Endothelial cell of umbilical vein (primary cell): ENCODE data around the gene SRGAP3. TPM values are rescaled to one million over a fixed set of nuclear protein-coding genes. Genes with fewer than 3 reads are reported as not detected.

Source experiments
- BruUV-seq: library from RNA; stranded (reverse); fragments of 400-500 nt; replicated peaks from 2 replicates; lab custom pipeline; 2021; lab: Mats Ljungman, UMichigan
- CTCF ChIA-PET: fragments of 300-600, 350-600 bp; sonication (Branson Sonifier 250); formaldehyde crosslinking; loops from one replicate; lab custom pipeline; 2021; ENCODE audit warnings: antibody characterized with exemption, inconsistent platforms; lab: Charles Lee
- POLR2A ChIA-PET: fragments of 300-600, 350-600 bp; sonication (Branson Sonifier 250); formaldehyde crosslinking; loops from one replicate; lab custom pipeline; 2021; ENCODE audit warnings: antibody characterized with exemption, inconsistent platforms; lab: Charles Lee
- DNase-seq: peaks from one replicate; pipeline ENCODE4 v3.0.0-alpha.2; 2011; ENCODE audit warnings: low read depth, low spot score
- FAIRE-seq: peaks from 2 replicates; lab custom pipeline; 2011; peaks lifted over from hg19 to GRCh38; lab: Jason Lieb, UNC
- H2AFZ ChIP-seq: 2 replicates; pipeline ENCODE4 v1.6.0; 2012; ENCODE audit warnings: low read depth, low read length, control low read depth, inconsistent platforms
- H3K27ac ChIP-seq: 2 replicates; pipeline ENCODE4 v1.5.1; 2011; ENCODE audit warnings: low read depth, mild to moderate bottlenecking, control low read depth, low read length, moderate library complexity; ENCODE audit not compliant: insufficient read depth
- H3K27me3 ChIP-seq, 2 experiments: 2 replicates each; pipeline versions ENCODE4 v1.6.0 to v1.6.1; 2011; ENCODE audit warnings: low read length in 2 of 2, mixed read lengths in 1 of 2; ENCODE audit not compliant: control insufficient read depth in 2 of 2, insufficient read depth in 2 of 2
- H3K36me3 ChIP-seq, 2 experiments: 2 replicates in 1 of 2; 3 replicates in 1 of 2; pipeline ENCODE4 v1.5.1; 2011; ENCODE audit warnings: low read length in 2 of 2, mild to moderate bottlenecking in 1 of 2, moderate library complexity in 1 of 2; ENCODE audit not compliant: control insufficient read depth in 2 of 2, insufficient read depth in 2 of 2; ENCODE audit errors: extremely low read depth in 1 of 2
- H3K4me1 ChIP-seq: 3 replicates; pipeline ENCODE4 v1.5.1; 2011; ENCODE audit warnings: mild to moderate bottlenecking, low read length; ENCODE audit not compliant: control insufficient read depth, insufficient read depth; ENCODE audit errors: extremely low read depth
- H3K4me2 ChIP-seq: 2 replicates; pipeline ENCODE4 v1.6.1; 2011; ENCODE audit warnings: low read length, control low read depth, mixed read lengths; ENCODE audit not compliant: insufficient read depth
- H3K4me3 ChIP-seq, 3 experiments: fragments of 200-600 bp in 1 of 3; sonication (generic), shearing (Covaris generic) in 1 of 3; replicated peaks in 1 of 3; 2 replicates each; pipeline ENCODE4 v1.5.1; 2011 to 2016; ENCODE audit warnings: control low read depth in 3 of 3, low read length in 3 of 3, mild to moderate bottlenecking in 2 of 3, inconsistent platforms in 1 of 3, low read depth in 1 of 3, moderate library complexity in 1 of 3; ENCODE audit not compliant: insufficient read depth in 1 of 3
- H3K79me2 ChIP-seq: 2 replicates; pipeline ENCODE4 v1.6.0; 2012; ENCODE audit warnings: low read length, inconsistent platforms; ENCODE audit not compliant: control insufficient read depth, insufficient read depth
- H3K9ac ChIP-seq: replicated peaks from 2 replicates; pipeline ENCODE3; 2011; ENCODE audit warnings: low read length, control low read depth; ENCODE audit not compliant: insufficient read depth; ENCODE audit errors: extremely low read depth
- H3K9me1 ChIP-seq: replicated peaks from 3 replicates; pipeline ENCODE4 v1.6.0; 2011; ENCODE audit warnings: mild to moderate bottlenecking, low read length; ENCODE audit not compliant: control insufficient read depth, insufficient read depth; ENCODE audit errors: extremely low read depth
- H3K9me3 ChIP-seq: replicated peaks from 2 replicates; pipeline ENCODE4 v1.5.1; 2012; ENCODE audit warnings: low read length, inconsistent platforms; ENCODE audit not compliant: control insufficient read depth, insufficient read depth
- H4K20me1 ChIP-seq: replicated peaks from 2 replicates; pipeline ENCODE3; 2011; ENCODE audit warnings: mild to moderate bottlenecking, low read length; ENCODE audit not compliant: control insufficient read depth, insufficient read depth; ENCODE audit errors: extremely low read depth
- EZH2 ChIP-seq: IDR thresholded peaks from 2 replicates; pipeline ENCODE4 v1.6.1; 2012; ENCODE audit warnings: borderline replicate concordance, low read depth, mild to moderate bottlenecking, moderate library complexity, low read length, inconsistent platforms; ENCODE audit not compliant: severe bottlenecking
- FOS ChIP-seq: IDR thresholded peaks from 2 replicates; pipeline ENCODE4 v1.6.1; 2011; ENCODE audit warnings: mild to moderate bottlenecking, low read length, moderate library complexity, borderline replicate concordance; ENCODE audit not compliant: insufficient read depth
- GATA2 ChIP-seq: IDR thresholded peaks from 2 replicates; pipeline ENCODE4 v1.7.0; 2011; ENCODE audit warnings: low read depth, mild to moderate bottlenecking, moderate library complexity, mixed read lengths, low read length; ENCODE audit not compliant: insufficient read length, insufficient read depth
- JUN ChIP-seq: IDR thresholded peaks from 2 replicates; pipeline ENCODE4 v1.6.1; 2011; ENCODE audit warnings: borderline replicate concordance, low read depth; ENCODE audit not compliant: insufficient read length, insufficient read depth
- MYC ChIP-seq: IDR thresholded peaks from one replicate; pipeline ENCODE4 v1.6.1; 2011; ENCODE audit warnings: mild to moderate bottlenecking, low read depth, low read length
- POLR2A ChIP-seq: IDR thresholded peaks from 2 replicates; pipeline ENCODE4 v1.6.1; 2012; ENCODE audit warnings: low read depth, mild to moderate bottlenecking, control low read depth, low read length
- POLR2AphosphoS5 ChIP-seq: IDR thresholded peaks from 2 replicates; pipeline ENCODE4 v1.6.1; 2012; ENCODE audit warnings: low read depth, mild to moderate bottlenecking, control low read depth, low read length, moderate library complexity; ENCODE audit not compliant: insufficient read depth
- dilution Hi-C: fragments of 300-500 bp; cut with MboI; formaldehyde crosslinking; loops from one replicate; pipeline ENCODE4 v1.15.0; 2019; ENCODE audit warnings: low sequenced_read_pairs; ENCODE audit not compliant: extremely low pct_ligation_motif_present
- intact Hi-C: fragments of 100-400 bp; cut with micrococcal nuclease; formaldehyde crosslinking; loops from one replicate; pipeline ENCODE4 v1.10.0; 2022
- polyA plus RNA-seq, 4 experiments: library from polyadenylated mRNA; depleted of rRNA in 3 of 4; stranded (reverse) in 3 of 4; unstranded in 1 of 4; fragments of >200 nt; gene quantifications; 2 replicates each; pipeline versions ENCODE4 v1.2.1 to v1.2.3, GENCODE V29; 2011 to 2012; ENCODE audit warnings: missing spikeins in 1 of 4
- total RNA-seq: library from RNA; stranded (reverse); gene quantifications from 2 replicates; pipeline ENCODE4 v1.2.3, GENCODE V29; 2021
- TF ChIP-seq, protein P1 (sequence below): IDR thresholded peaks from 2 replicates; pipeline ENCODE4 v1.6.1; 2011; ENCODE audit not compliant: insufficient read depth, insufficient read length
- TF ChIP-seq, protein P2 (sequence below), 2 donors: IDR thresholded peaks; 1 replicate in 1 of 2; 2 replicates in 1 of 2; pipeline ENCODE4 v1.5.1; 2011; ENCODE audit warnings: low read length in 2 of 2, mild to moderate bottlenecking in 2 of 2, moderate library complexity in 2 of 2, control low read depth in 1 of 2, inconsistent platforms in 1 of 2, low read depth in 1 of 2; ENCODE audit not compliant: insufficient read depth in 1 of 2; ENCODE audit errors: extremely low read depth in 1 of 2

SRGAP3 gene
- total and polyA plus RNA-seq, 2 donors (not counting 3 experiments of a cell fraction or from before 2014, with no cell fraction given) = 0.06 TPM; not detected in 1

GRCh38 chr3:9255976-9256375, 6.5 kb upstream of the SRGAP3 start:
- H3K9ac ChIP-seq = no peak overlapping the region
- no peak overlapping the region for H3K4me2 ChIP-seq
- no peaks in the 10 kb centered on the region for H3K9me3 ChIP-seq
- intact Hi-C loops (no loop called here), dilution Hi-C loops (no loop called here)
- no peak overlapping the region for H2AFZ ChIP-seq
- no peaks in the 10 kb centered on the region for H4K20me1 ChIP-seq
- BruUV-seq = no TSS peak
- DNase-seq = no peak
- H3K79me2 ChIP-seq = no peaks in the 10 kb centered on the region
- no peaks in the 10 kb centered on the region for H3K27me3 ChIP-seq
- no peak overlapping the region for H3K4me3 ChIP-seq
- H3K9me1 ChIP-seq = no peaks in the 10 kb centered on the region
- H3K36me3 ChIP-seq = no peaks in the 10 kb centered on the region
- ChIA-PET POLR2A (no interaction called here), CTCF (no interaction called here)
- FAIRE-seq = no peak
- TF ChIP-seq EZH2 = no peak
- H3K4me1 ChIP-seq = no peaks in the 10 kb centered on the region
- no peak overlapping the region for H3K27ac ChIP-seq

DNA sequence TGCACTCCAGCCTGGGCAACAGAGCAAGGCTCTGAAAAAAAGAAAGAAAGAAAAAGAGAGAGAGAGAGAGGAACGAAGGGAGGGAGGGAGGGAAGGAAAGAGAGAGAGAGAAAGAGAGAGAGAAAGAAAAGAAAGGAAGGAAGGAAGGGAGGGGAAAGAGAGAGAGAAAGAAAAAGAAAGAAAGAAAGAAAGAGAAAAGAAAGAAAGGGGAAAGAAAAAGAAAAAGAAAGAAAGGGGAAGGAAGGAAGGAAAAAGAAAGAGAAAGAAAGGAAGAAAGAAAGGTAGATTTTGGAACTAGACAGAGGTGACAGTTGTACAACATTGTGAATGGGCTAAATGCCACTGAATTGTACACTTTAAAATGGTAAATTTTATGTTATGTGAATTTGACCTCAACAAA, 5.3 kb upstream of the SRGAP3 start:
- ChIA-PET POLR2A (no interaction called here), CTCF (no interaction called here)
- Histone ChIP-seq H3K36me3 (no peaks in the 10 kb centered on the region), H3K9me1 (no peaks in the 10 kb centered on the region), H3K27ac (no peak overlapping the region), H2AFZ (no peak overlapping the region), H3K4me3 (no peak overlapping the region), H4K20me1 (no peaks in the 10 kb centered on the region), H3K9ac (no peak overlapping the region), H3K27me3 (no peaks in the 10 kb centered on the region), H3K79me2 (no peaks in the 10 kb centered on the region), H3K9me3 (no peaks in the 10 kb centered on the region), H3K4me1 (no peaks in the 10 kb centered on the region), H3K4me2 (no peak overlapping the region)
- DNase-seq (no peak), FAIRE-seq (no peak)
- no TSS peak for BruUV-seq
- no peak for TF ChIP-seq MYC
- no peak for TF ChIP-seq GATA2
- no peak for TF ChIP-seq FOS
- TF ChIP-seq EZH2 = no peak
- TF ChIP-seq JUN = no peak
- TF ChIP-seq, protein P1, sequence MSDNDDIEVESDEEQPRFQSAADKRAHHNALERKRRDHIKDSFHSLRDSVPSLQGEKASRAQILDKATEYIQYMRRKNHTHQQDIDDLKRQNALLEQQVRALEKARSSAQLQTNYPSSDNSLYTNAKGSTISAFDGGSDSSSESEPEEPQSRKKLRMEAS = no peak
- no peak for TF ChIP-seq POLR2AphosphoS5
- TF ChIP-seq POLR2A = no peak
- TF ChIP-seq, protein P2, sequence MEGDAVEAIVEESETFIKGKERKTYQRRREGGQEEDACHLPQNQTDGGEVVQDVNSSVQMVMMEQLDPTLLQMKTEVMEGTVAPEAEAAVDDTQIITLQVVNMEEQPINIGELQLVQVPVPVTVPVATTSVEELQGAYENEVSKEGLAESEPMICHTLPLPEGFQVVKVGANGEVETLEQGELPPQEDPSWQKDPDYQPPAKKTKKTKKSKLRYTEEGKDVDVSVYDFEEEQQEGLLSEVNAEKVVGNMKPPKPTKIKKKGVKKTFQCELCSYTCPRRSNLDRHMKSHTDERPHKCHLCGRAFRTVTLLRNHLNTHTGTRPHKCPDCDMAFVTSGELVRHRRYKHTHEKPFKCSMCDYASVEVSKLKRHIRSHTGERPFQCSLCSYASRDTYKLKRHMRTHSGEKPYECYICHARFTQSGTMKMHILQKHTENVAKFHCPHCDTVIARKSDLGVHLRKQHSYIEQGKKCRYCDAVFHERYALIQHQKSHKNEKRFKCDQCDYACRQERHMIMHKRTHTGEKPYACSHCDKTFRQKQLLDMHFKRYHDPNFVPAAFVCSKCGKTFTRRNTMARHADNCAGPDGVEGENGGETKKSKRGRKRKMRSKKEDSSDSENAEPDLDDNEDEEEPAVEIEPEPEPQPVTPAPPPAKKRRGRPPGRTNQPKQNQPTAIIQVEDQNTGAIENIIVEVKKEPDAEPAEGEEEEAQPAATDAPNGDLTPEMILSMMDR (IDR thresholded peaks at IDR 0.05; ENCODE audit: extremely low read depth in 1 of 2, insufficient read depth in 1 of 2, low read depth in 1 of 2, low read length in 2 of 2) = no peak
- dilution Hi-C loops = no loop called here
- intact Hi-C loops = no loop called here
